PFSK-1 (cell line): ENCODE data around the gene GDF11.

Experiments used
- FOXP2 ChIP-seq: optimal IDR thresholded peaks from 2 replicates; pipeline ENCODE3; 2011; ENCODE audit warnings: borderline replicate concordance, control low read depth, inconsistent platforms; ENCODE audit not compliant: insufficient read depth; ENCODE audit errors: extremely low read length, extremely low read depth
- POLR2AphosphoS5 ChIP-seq: IDR thresholded peaks from 2 replicates; pipeline ENCODE4 v1.6.1; 2012; ENCODE audit warnings: low read depth, mild to moderate bottlenecking, control low read depth, low read length, moderate library complexity
- REST ChIP-seq, 2 experiments: IDR thresholded peaks; 2 replicates each; pipeline versions ENCODE4 v1.6.1 to v1.8.0; 2011 to 2012; ENCODE audit warnings: low read depth in 2 of 2, low read length in 2 of 2, control low read depth in 1 of 2, inconsistent platforms in 1 of 2, mild to moderate bottlenecking in 1 of 2, moderate library complexity in 1 of 2; ENCODE audit not compliant: insufficient read depth in 1 of 2
- SIN3A ChIP-seq: IDR thresholded peaks from 2 replicates; pipeline ENCODE4 v1.6.1; 2012; ENCODE audit warnings: mild to moderate bottlenecking, low read length, moderate library complexity, borderline replicate concordance; ENCODE audit not compliant: insufficient read depth
- TAF1 ChIP-seq: IDR thresholded peaks from 2 replicates; pipeline ENCODE4 v1.6.1; 2012; ENCODE audit warnings: low read length, control low read depth, borderline replicate concordance; ENCODE audit not compliant: insufficient read depth

GDF11 gene

DNA sequence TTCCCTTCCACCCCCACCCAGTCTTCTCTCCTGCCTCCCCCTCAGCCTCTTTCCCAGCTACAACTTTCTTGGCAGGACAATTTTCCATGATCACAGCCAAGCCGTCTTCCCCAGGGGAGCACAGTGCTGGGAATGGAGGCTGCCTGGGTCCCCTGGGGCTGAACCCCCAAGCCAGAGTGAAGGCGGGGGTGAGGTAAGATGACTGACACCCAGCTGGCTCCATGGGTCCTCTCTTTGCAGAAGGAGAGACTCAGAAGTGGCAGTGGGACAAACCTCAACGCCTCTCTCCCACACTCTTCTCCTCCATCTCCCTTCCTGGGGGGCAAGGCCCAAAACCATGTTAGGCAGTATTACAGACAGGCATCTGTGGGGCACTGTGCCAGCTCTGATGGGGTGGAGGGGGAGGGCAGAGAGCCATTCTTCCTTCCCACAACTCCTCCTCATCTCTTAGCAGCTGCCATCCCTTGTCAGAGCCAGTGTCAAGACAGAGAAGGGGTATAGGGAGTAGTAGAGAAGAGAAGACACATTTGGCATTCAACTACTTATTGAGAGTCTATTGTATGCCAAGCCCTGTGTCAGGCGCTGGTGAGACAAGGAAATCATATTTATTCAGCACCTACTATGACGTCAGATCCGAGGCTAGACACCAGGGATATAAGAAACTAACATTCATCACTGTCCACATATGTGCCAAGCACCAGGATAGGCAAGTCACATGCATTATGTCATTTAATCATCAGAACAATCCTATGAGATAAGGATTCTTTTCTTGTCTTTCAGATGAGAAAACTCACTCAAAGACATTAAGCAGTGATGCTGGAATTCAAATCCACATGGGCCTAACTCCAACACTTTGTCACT lies 38.8 kb upstream of the GDF11 start:
- TF ChIP-seq REST (IDR thresholded peaks at IDR 0.05; ENCODE audit: insufficient read depth in 1 of 2, low read depth in 2 of 2, low read length in 2 of 2) (no peak), FOXP2 (no peak)

DNA sequence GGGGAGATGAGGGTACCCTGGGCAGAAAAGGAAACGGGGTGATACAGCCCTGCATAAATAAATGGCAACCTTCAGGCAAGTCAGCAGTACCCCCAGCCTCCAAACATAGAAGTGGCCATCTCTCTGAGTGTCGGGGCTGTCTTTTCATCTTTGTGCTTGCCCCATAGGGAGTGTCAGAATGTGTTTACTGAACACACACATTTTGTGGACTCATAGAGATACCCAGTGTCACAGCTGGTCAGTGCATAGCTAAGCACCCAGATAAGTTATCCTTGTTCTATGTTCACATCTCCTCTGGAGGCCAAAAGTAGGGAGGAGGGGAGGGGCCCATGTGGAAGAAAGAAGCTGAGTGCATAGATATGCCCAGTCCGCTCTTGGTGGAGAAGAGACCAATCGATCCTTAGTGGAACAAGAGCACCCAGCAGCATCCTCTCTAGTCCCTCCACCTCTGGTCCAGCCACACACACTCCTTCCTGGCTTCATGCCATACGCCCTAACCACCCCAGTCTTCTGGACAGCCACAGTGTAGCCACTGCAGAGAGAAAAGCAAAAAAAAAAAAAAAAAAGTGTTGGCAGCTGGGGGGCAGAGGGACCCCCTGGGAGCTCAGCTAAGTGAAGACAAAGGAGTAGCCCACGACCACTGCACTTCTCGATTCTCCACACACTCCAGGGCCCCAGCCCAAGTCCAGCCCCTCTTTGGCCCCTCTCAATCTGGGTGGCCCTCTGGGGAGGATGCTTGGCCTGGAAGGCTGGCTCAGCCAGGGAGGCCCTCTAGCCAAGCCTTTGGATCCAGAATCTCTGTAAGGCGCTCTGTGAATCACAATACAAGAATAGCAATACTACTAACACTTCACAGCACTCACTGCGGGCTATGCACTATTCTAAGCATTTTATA lies 37.9 kb upstream of the GDF11 start:
- TF ChIP-seq REST (IDR thresholded peaks at IDR 0.05; ENCODE audit: insufficient read depth in 1 of 2, low read depth in 2 of 2, low read length in 2 of 2): no peak
- TF ChIP-seq POLR2AphosphoS5: no peak
- no peak for TF ChIP-seq SIN3A
- no peak for TF ChIP-seq FOXP2
- TF ChIP-seq TAF1: no peak

DNA sequence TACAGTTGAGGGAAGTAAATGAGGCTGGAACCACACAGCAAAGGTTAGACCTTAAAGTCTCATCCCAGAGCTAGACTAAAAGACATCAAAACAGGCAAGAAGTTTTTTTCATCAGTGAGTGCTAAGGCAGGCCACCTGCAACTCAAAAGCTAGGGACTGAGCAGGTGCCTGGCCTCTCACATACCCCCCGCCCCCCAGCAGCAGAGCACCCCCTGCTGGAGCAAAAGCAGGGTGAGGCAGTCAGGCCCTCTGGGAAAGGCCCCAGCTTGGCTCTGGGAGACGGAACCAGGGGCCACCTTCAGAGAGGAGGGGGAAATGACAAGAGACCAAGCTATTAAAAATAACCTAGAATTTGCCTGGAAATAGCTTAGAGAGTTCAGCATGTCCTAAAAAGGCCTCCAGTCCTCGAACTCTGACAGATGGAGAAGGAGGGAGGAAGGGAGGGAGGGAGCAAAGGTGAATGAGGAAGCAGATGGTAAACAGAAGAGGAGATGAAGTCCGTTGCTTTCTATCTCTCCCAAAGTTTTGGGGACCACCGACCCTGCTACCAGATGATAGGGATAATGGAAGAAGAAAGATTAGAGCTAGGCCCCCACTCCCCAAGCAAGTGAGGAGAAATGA lies 37.0 kb upstream of the GDF11 start:
- TF ChIP-seq FOXP2: no peak
- no peak for TF ChIP-seq TAF1

- TF ChIP-seq FOXP2 (no peak), SIN3A (no peak), POLR2AphosphoS5 (no peak), REST (IDR thresholded peaks at IDR 0.05; ENCODE audit: insufficient read depth in 1 of 2, low read depth in 2 of 2, low read length in 2 of 2) (no peak), TAF1 (no peak)
These were observed 36.2 kb upstream of the GDF11 start for GRCh38 chr12:55706568-55707218.

DNA sequence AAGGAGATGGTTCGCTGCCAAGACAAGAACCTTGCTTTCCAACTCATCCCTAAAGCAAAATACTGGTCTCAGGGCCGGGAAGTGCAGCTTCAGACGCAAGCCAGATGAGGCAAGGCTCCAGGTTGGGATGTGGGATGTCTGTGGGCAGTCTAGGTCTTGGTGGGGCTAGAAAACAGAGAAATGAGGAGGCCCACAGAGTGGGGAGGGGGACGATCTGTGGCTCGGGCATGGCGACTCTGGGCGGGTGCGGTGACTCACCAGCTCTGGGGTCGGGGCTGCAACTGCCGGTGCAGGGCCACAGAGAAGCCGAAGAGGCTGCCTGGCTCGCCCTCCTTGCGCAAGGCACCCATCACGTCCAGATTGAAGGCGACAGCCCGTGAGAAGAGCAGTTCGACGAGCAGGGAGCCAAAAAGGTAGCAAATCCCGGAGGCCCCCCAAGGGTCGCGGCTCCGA lies 35.7 kb upstream of the GDF11 start:
- no peak for TF ChIP-seq FOXP2
- no peak for TF ChIP-seq POLR2AphosphoS5
- TF ChIP-seq TAF1: no peak
- no peak for TF ChIP-seq REST (IDR thresholded peaks at IDR 0.05; ENCODE audit: insufficient read depth in 1 of 2, low read depth in 2 of 2, low read length in 2 of 2)
- TF ChIP-seq SIN3A: no peak
